ENCODE data around the gene STKLD1.

The STKLD1 gene

GRCh38 chr9:133345596-133345995 is 30.6 kb upstream of the STKLD1 start:
- DNase-seq (ENCODE audit: low read depth): no peak

- no peak for DNase-seq (ENCODE audit: low read depth)
Measured at GRCh38 chr9:133346021-133346785, 30.0 kb upstream of the STKLD1 start.

- no peak for DNase-seq (ENCODE audit: low read depth)
Measured at GRCh38 chr9:133347515-133347984, 28.6 kb upstream of the STKLD1 start.

- peak; percentile 87 for DNase-seq (ENCODE audit: low read depth)
Measured at GRCh38 chr9:133347985-133348717, 28.0 kb upstream of the STKLD1 start, which contains the start of the genes MED22 and RPL7A. Gene MED22 (minus strand): TSS chr9:133348131. CDS start chr9:133346662, 1,469 bp downstream. Gene RPL7A (plus strand): TSS chr9:133348218. CDS start chr9:133348244, 26 bp downstream.

- DNase-seq (ENCODE audit: low read depth): no peak
Measured at GRCh38 chr9:133348718-133349573, 27.2 kb upstream of the STKLD1 start.

DNA sequence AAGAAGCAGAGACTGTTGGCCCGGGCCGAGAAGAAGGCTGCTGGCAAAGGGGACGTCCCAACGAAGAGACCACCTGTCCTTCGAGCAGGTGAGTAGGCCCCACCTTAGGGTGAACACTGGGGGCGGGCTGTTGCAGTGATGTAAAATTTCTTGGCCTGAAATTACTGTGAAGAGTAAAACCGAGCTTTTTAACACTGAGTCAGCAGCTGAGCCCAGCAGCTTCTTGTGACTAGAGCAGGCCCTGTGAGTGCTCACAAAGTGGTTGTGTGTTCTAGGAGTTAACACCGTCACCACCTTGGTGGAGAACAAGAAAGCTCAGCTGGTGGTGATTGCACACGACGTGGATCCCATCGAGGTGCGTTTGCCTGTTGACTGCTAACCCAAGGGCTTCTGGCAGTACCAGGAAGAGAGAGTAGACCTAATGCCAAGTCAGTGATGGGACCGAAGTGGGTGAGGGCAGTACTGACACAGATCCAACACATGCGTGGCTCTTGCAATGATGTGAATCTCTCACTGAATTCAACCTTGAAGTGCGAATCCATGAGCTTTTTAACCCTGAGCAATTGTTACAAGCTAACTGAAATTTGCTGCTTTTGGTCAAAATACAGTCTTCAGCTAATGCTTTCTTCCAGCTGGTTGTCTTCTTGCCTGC is 26.1 kb upstream of the STKLD1 start:
- no peak for DNase-seq (ENCODE audit: low read depth)

DNA sequence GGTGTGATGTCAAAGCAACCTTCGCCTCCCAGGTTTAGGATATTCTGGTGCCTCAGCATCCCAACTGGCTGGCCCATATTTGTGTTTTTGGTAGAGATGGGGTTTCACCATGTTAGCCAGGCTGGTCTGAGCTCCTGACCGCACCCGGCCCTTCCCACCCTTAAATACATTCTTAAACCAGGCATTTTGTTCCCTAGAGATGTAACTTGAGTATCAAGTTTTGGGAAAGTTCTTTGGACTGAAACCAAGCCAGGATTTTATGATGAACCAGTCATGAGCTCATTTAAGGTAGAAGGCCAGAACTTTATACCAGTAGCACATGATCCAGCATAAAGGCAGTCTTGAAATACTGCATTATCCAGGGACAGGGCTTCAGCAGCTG is 24.6 kb upstream of the STKLD1 start:
- no peak for DNase-seq (ENCODE audit: low read depth)

GRCh38 chr9:133351908-133352634 is 24.1 kb upstream of the STKLD1 start:
- DNase-seq (ENCODE audit: low read depth): no peak

- no peak for DNase-seq (ENCODE audit: low read depth)
Measured at GRCh38 chr9:133352635-133353340, 23.4 kb upstream of the STKLD1 start.

DNA sequence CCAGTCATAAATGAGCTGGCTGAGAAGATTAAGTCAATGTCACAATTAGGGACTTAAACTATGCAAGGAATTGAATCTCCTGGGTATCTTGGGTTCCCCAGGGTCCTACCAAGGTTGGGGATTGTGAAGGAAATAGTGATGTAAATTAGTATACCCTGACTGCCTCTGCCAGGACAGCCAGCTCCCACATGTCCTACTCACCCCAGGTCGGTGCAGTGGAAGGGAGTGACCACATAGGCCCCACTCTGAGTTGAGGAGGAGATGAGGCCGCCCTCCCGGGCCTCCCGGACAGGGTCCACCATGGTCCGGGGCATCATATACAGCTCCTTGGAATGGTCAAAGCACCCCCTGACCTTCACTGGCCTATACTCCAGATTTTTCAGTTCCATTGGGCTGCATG is 22.6 kb upstream of the STKLD1 start:
- no peak for DNase-seq (ENCODE audit: low read depth)

- no peak for DNase-seq (ENCODE audit: low read depth)
Measured at GRCh38 chr9:133354766-133355165, 21.4 kb upstream of the STKLD1 start.

DNA sequence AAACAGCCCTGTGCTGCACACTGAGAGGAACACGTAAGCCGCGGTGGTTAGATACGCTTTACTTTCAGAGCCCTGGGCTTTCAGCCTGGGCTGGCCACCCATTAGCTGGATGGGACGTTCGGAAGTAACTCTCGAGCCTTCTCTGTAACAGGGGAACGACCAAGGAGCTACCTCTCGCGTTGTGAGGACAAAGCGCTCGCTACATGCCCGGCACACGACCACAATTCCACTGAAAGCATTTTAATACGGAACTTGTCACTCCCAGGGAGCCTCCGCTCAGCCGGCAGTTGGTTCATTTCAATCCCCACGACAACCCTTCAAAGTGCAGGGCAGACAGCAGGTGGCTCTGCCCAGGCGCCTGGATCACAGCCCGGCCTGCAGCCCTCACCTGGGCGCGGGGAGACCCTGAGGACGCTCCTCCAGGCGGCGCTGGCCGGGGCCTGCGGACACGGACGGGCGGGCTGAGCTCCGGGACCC is 20.2 kb upstream of the STKLD1 start:
- DNase-seq (ENCODE audit: low read depth): no peak

- peak; percentile 92 for DNase-seq (ENCODE audit: low read depth)
Measured at GRCh38 chr9:133356391-133357091, 19.6 kb upstream of the STKLD1 start, which contains the start of the genes SURF1 and SURF2. Gene SURF1 (minus strand): TSS chr9:133356487. CDS start chr9:133356453, 34 bp downstream. Gene SURF2 (plus strand): TSS chr9:133356550. CDS start chr9:133356593, 43 bp downstream.

DNA sequence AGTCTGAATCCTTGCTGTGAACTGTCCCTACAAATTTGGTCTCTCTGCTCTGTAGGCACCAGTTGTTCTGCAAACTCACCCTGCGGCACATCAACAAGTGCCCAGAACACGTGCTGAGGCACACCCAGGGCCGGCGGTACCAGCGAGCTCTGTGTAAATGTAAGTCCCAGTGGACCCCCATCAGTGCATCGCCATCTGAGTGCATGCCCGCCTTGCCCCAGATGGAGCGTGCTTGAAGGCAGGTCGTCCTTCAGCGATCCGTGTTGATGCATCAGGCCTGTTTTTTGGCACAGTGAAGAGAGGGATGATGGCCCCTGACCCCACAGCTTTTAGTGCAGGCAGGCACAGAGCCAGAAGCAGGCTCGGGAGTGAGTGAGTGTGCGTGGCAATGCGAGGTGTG is 18.5 kb upstream of the STKLD1 start:
- DNase-seq (ENCODE audit: low read depth): no peak

- DNase-seq (ENCODE audit: low read depth): no peak
Measured at GRCh38 chr9:133359399-133360175, 16.6 kb upstream of the STKLD1 start.

DNA sequence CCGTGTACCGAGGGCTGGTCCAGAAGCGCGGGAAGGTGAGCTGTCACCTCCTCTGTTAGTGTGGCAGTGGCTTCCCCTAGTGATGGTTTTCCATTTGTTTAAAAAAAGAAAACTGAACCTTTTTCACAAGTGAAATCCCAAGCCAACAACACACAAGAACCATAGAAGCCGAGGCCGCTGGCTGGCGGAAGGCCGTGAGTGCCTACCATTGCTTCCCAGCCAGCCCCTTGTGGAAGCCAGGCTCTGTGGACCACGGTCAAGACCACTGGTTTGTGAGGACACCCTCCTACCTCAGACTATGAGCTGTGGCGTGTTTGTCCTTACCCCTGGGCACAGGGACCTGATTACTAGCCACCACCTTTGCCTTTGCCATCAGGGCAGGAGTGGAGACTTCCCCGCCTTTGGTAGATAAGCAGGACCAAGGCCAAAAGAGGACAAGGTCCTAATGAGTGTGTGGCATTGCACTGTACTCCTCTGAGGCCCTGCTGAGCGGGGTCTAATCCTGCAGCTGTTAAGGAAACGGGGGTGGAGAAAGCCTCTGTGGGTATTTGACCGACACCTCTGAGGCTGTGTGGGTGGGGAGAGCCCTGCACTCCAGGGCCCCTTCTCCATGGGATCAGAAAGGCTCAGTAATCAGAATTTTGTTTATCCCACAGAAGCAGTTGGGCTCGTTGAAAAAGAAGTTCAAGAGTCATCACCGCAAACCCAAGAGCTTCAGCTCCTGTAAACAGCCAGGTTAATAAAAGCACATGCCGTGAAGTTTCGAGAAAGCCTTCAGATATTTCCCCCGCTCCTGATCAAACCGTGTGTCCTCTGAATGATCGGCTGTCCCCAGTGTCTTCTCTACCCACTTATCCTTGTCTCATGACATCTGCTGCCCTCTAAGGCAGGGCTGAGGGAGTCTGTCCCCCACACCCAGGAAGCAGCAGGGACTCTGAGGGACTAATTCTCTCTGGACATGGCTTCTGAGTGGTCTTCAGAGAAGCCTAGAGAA is 15.5 kb upstream of the STKLD1 start:
- no peak for DNase-seq (ENCODE audit: low read depth)

GRCh38 chr9:133361507-133362092 is 14.6 kb upstream of the STKLD1 start:
- DNase-seq (ENCODE audit: low read depth): no peak

Data from activated T-cell treated with anti-CD3 and anti-CD28 coated beads for 48 hours (primary cell).